HEK293 (cell line): ENCODE results near the gene ALDH4A1.

ENCODE experiments used
- GLIS1 ChIP-seq: fragments of 450-650 bp; formaldehyde crosslinking; IDR thresholded peaks from 2 replicates; pipeline ENCODE4 v1.5.1; 2016; ENCODE audit warnings: missing biosample characterization, missing genetic modification characterization
- OVOL3 ChIP-seq: fragments of 450-650 bp; formaldehyde crosslinking; IDR thresholded peaks from 2 replicates; pipeline ENCODE4 v1.5.1; 2016; ENCODE audit warnings: missing biosample characterization, missing genetic modification characterization
- PRDM1 ChIP-seq: fragments of 450-650 bp; formaldehyde crosslinking; IDR thresholded peaks from 2 replicates; pipeline ENCODE4; 2016; ENCODE audit warnings: missing biosample characterization, missing genetic modification characterization
- PRDM4 ChIP-seq: fragments of 450-650 bp; formaldehyde crosslinking; IDR thresholded peaks from 2 replicates; pipeline ENCODE4 v1.5.1; 2017; ENCODE audit warnings: missing biosample characterization, missing genetic modification characterization
- REST ChIP-seq: fragments of 450-650 bp; formaldehyde crosslinking; IDR thresholded peaks from 2 replicates; pipeline ENCODE4 v1.5.1; 2016; ENCODE audit warnings: missing biosample characterization, missing genetic modification characterization
- SP7 ChIP-seq: fragments of 450-650 bp; formaldehyde crosslinking; IDR thresholded peaks from 2 replicates; pipeline ENCODE4 v1.5.1; 2016; ENCODE audit warnings: missing biosample characterization, missing genetic modification characterization
- WT1 ChIP-seq: fragments of 450-650 bp; formaldehyde crosslinking; IDR thresholded peaks from 2 replicates; pipeline ENCODE4 v1.5.1; 2016; ENCODE audit warnings: missing biosample characterization, missing genetic modification characterization
- ZBTB49 ChIP-seq: fragments of 450-650 bp; formaldehyde crosslinking; IDR thresholded peaks from 2 replicates; pipeline ENCODE4 v1.5.1; 2016; ENCODE audit warnings: missing biosample characterization, missing genetic modification characterization, low read depth
- ZEB2 ChIP-seq: fragments of 450-650 bp; formaldehyde crosslinking; IDR thresholded peaks from 2 replicates; pipeline ENCODE4 v1.5.1; 2016; ENCODE audit warnings: missing biosample characterization, missing genetic modification characterization
- ZNF2 ChIP-seq: fragments of 450-650 bp; formaldehyde crosslinking; IDR thresholded peaks from 2 replicates; pipeline ENCODE4 v1.5.1; 2016; ENCODE audit warnings: missing biosample characterization, missing genetic modification characterization
- ZNF214 ChIP-seq: fragments of 450-650 bp; formaldehyde crosslinking; IDR thresholded peaks from 2 replicates; pipeline ENCODE4 v1.5.1; 2017; ENCODE audit warnings: missing biosample characterization, mild to moderate bottlenecking, missing genetic modification characterization, borderline replicate concordance
- ZNF23 ChIP-seq: fragments of 450-650 bp; formaldehyde crosslinking; IDR thresholded peaks from 2 replicates; pipeline ENCODE4 v1.5.1; 2016; ENCODE audit warnings: missing biosample characterization, missing genetic modification characterization, borderline replicate concordance
- ZNF248 ChIP-seq: fragments of 450-650 bp; formaldehyde crosslinking; IDR thresholded peaks from 2 replicates; pipeline ENCODE4 v1.5.1; 2017; ENCODE audit warnings: missing biosample characterization, missing genetic modification characterization
- ZNF274 ChIP-seq, 2 experiments: fragments of 200-500 bp in 1 of 2; fragments of 450-650 bp in 1 of 2; sonication (Bioruptor generic) in 1 of 2; formaldehyde crosslinking in 1 of 2; IDR thresholded peaks; 2 replicates each; pipeline versions ENCODE4 v1.5.1 to v1.6.1; 2014 to 2016; ENCODE audit warnings: borderline replicate concordance in 1 of 2, inconsistent platforms in 1 of 2, low read length in 1 of 2, missing biosample characterization in 1 of 2, missing genetic modification characterization in 1 of 2
- ZNF37A ChIP-seq: fragments of 450-650 bp; IDR thresholded peaks from 2 replicates; pipeline ENCODE4 v1.5.1; 2018; ENCODE audit warnings: missing biosample characterization, missing genetic modification characterization
- ZNF398 ChIP-seq: fragments of 450-650 bp; formaldehyde crosslinking; IDR thresholded peaks from 2 replicates; pipeline ENCODE4 v1.5.1; 2017; ENCODE audit warnings: missing biosample characterization, missing genetic modification characterization
- ZNF423 ChIP-seq: fragments of 450-650 bp; formaldehyde crosslinking; IDR thresholded peaks from 2 replicates; pipeline ENCODE4 v1.5.1; 2016; ENCODE audit warnings: missing biosample characterization, missing genetic modification characterization
- ZNF426 ChIP-seq: fragments of 450-650 bp; formaldehyde crosslinking; IDR thresholded peaks from 2 replicates; pipeline ENCODE4 v1.5.1; 2017; ENCODE audit warnings: missing biosample characterization, missing genetic modification characterization, mild to moderate bottlenecking, inconsistent platforms, moderate library complexity
- ZNF518A ChIP-seq: fragments of 450-650 bp; formaldehyde crosslinking; conservative IDR thresholded peaks from 2 replicates; pipeline ENCODE4 v1.5.1; 2016; ENCODE audit warnings: low read depth, missing biosample characterization, missing genetic modification characterization
- ZNF654 ChIP-seq: fragments of 450-650 bp; formaldehyde crosslinking; IDR thresholded peaks from 2 replicates; pipeline ENCODE4 v1.5.1; 2016; ENCODE audit warnings: low read depth, missing biosample characterization, missing genetic modification characterization
- ZNF701 ChIP-seq: fragments of 450-650 bp; formaldehyde crosslinking; IDR thresholded peaks from 2 replicates; pipeline ENCODE4 v1.5.1; 2016; ENCODE audit warnings: missing biosample characterization, missing genetic modification characterization
- ZNF704 ChIP-seq: fragments of 450-650 bp; formaldehyde crosslinking; IDR thresholded peaks from 2 replicates; pipeline ENCODE4 v1.5.1; 2016; ENCODE audit warnings: missing biosample characterization, missing genetic modification characterization
- ZNF830 ChIP-seq: fragments of 450-650 bp; IDR thresholded peaks from 2 replicates; pipeline ENCODE4 v1.5.0; 2018; ENCODE audit warnings: missing biosample characterization, missing genetic modification characterization, low read depth, mild to moderate bottlenecking, moderate library complexity

The ALDH4A1 gene

GRCh38 chr1:18879791-18880309 lies 22.5 kb downstream of the ALDH4A1 start (continued):
- no peak for TF ChIP-seq ZNF274 (IDR thresholded peaks at IDR 0.05; ENCODE audit: low read length)
- no peak for TF ChIP-seq ZNF274 (tag by site-specific recombination; IDR thresholded peaks at IDR 0.05; ENCODE audit: borderline replicate concordance)
- TF ChIP-seq SP7 (tag by site-specific recombination): peak; percentile 93
- 0 out of 2 replicates have a peak, but pooled peaks have one; percentile 23 for TF ChIP-seq ZNF398 (tag by site-specific recombination)
- peak; percentile 86 for TF ChIP-seq GLIS1 (tag by site-specific recombination)
- no peak for TF ChIP-seq ZNF654
- TF ChIP-seq ZNF423 (tag by site-specific recombination): 0 out of 2 replicates have a peak, but pooled peaks have one; percentile 10
- no peak for TF ChIP-seq ZBTB49 (tag by site-specific recombination)
- TF ChIP-seq ZNF426 (tag by site-specific recombination): no peak
- no peak for TF ChIP-seq ZNF37A
- no peak for TF ChIP-seq PRDM1
- TF ChIP-seq WT1 (tag by site-specific recombination): 0 out of 2 replicates have a peak, but pooled peaks have one; percentile 32
- no peak for TF ChIP-seq ZNF704
- TF ChIP-seq REST (tag by site-specific recombination): no peak
- TF ChIP-seq ZNF23 (tag by site-specific recombination): no peak
- TF ChIP-seq ZNF2: no peak
- no peak for TF ChIP-seq ZNF701 (tag by site-specific recombination)
- TF ChIP-seq ZNF248 (tag by site-specific recombination): no peak
- TF ChIP-seq ZNF518A: no peak
- TF ChIP-seq OVOL3 (tag by site-specific recombination): no peak
- TF ChIP-seq ZNF214 (tag by site-specific recombination): no peak
- no peak for TF ChIP-seq ZNF830 (tag by site-specific recombination)
- TF ChIP-seq ZEB2 (tag by site-specific recombination): peak; percentile 28; the same call in 1 of the 2 replicates
- TF ChIP-seq PRDM4 (tag by site-specific recombination): 0 out of 2 replicates have a peak, but pooled peaks have one; percentile 17
